WI38 (cell line): ENCODE data around the gene LENG9.

Experiments used
- H3K4me3 ChIP-seq: 2 replicates; pipeline ENCODE4 v1.5.1; 2011; ENCODE audit warnings: low read depth, mild to moderate bottlenecking, control low read depth, low read length
- CTCF ChIP-seq: IDR thresholded peaks from 2 replicates; pipeline ENCODE4 v1.5.1; 2012; ENCODE audit warnings: low read depth, mild to moderate bottlenecking, control low read depth, low read length

The LENG9 gene

GRCh38 chr19:54462655-54463530 lies 685 bp downstream of the LENG9 start:
- peak overlapping the region; percentile 44 for H3K4me3 ChIP-seq
- TF ChIP-seq CTCF, result no peak

- H3K4me3 ChIP-seq, result peak overlapping the region; percentile 44; the same call in 1 of the 2 replicates
- no peak for TF ChIP-seq CTCF
Observed at GRCh38 chr19:54462047-54462654, 1.4 kb downstream of the LENG9 start.

GRCh38 chr19:54461613-54462012 lies 2.0 kb downstream of the LENG9 start:
- H3K4me3 ChIP-seq, result no peak overlapping the region
- no peak for TF ChIP-seq CTCF

GRCh38 chr19:54461210-54461609 lies 2.4 kb downstream of the LENG9 start:
- no peak overlapping the region for H3K4me3 ChIP-seq
- no peak for TF ChIP-seq CTCF

GRCh38 chr19:54460230-54461005 lies 3.2 kb downstream of the LENG9 start:
- no peak overlapping the region for H3K4me3 ChIP-seq
- no peak for TF ChIP-seq CTCF

GRCh38 chr19:54459282-54460229 lies 4.0 kb downstream of the LENG9 start:
- H3K4me3 ChIP-seq, result no peak overlapping the region
- no peak for TF ChIP-seq CTCF
